Activated gamma-delta T cell treated with Interleukin-2 at 50 U/mL for 16 hours (primary cell): ENCODE measurements around the gene RCAN1.

ENCODE experiments used
- DNase-seq: peaks from one replicate; pipeline ENCODE4 v3.0.0-alpha.2; 2020

The RCAN1 gene

GRCh38 chr21:34598931-34599400, 15.9 kb downstream of the RCAN1 start:
- no peak for DNase-seq

- DNase-seq, result no peak
Measured at GRCh38 chr21:34597406-34597805, 17.5 kb downstream of the RCAN1 start.

- no peak for DNase-seq
Measured at GRCh38 chr21:34596561-34597271, 18.2 kb downstream of the RCAN1 start.

GRCh38 chr21:34595457-34595856, 19.5 kb downstream of the RCAN1 start:
- no peak for DNase-seq

GRCh38 chr21:34594566-34595234, 20.2 kb downstream of the RCAN1 start:
- no peak for DNase-seq

- no peak for DNase-seq
Measured at GRCh38 chr21:34593954-34594531, 20.9 kb downstream of the RCAN1 start.

- no peak for DNase-seq
Measured at GRCh38 chr21:34593423-34593822, 21.5 kb downstream of the RCAN1 start.

- no peak for DNase-seq
Measured at GRCh38 chr21:34592120-34592955, 22.6 kb downstream of the RCAN1 start.

- no peak for DNase-seq
Measured at GRCh38 chr21:34590520-34590919, 24.4 kb downstream of the RCAN1 start.

- no peak for DNase-seq
Measured at GRCh38 chr21:34589511-34590282, 25.2 kb downstream of the RCAN1 start.

- no peak for DNase-seq
Measured at GRCh38 chr21:34583926-34584563, 30.9 kb downstream of the RCAN1 start.

GRCh38 chr21:34582506-34583150, 32.3 kb downstream of the RCAN1 start:
- DNase-seq, result no peak

GRCh38 chr21:34580181-34580700, 34.7 kb downstream of the RCAN1 start:
- no peak for DNase-seq

- no peak for DNase-seq
Measured at GRCh38 chr21:34579411-34579810, 35.5 kb downstream of the RCAN1 start.

- no peak for DNase-seq
Measured at GRCh38 chr21:34576041-34576511, 38.8 kb downstream of the RCAN1 start.

GRCh38 chr21:34574601-34575529, 40.0 kb downstream of the RCAN1 start:
- DNase-seq, result no peak

GRCh38 chr21:34571994-34572393, 42.9 kb downstream of the RCAN1 start:
- DNase-seq, result no peak

GRCh38 chr21:34570313-34570712, 44.6 kb downstream of the RCAN1 start:
- no peak for DNase-seq

- no peak for DNase-seq
Measured at GRCh38 chr21:34569381-34569979, 45.4 kb downstream of the RCAN1 start.
